HepG2 (cell line): ENCODE data around the gene CFAP61. TPM values are rescaled to one million over a fixed set of nuclear protein-coding genes. Genes with fewer than 3 reads are reported as not detected.
A peak's percentile ranks its signal among the peaks of the same experiment; 100 is the strongest.

Source experiments
- ATAC-seq: fragments of 200-7000 bp; cut with Tn5 transposase; 3 replicates; pipeline ENCODE4 v1.9.1; 2020; ENCODE audit warnings: mild to moderate bottlenecking, moderate library complexity
- BruUV-seq: library from RNA; stranded (reverse); fragments of 400-500 nt; replicated peaks from 2 replicates; lab custom pipeline; 2021; lab: Mats Ljungman, UMichigan
- CTCF ChIA-PET: fragments of 300-600 bp; formaldehyde crosslinking; extraction: SDS; loops from one replicate; lab custom pipeline; 2021; ENCODE audit warnings: low total read pairs, inconsistent platforms, low intra/inter-chr PET ratio; lab: Yijun Ruan, JAX
- POLR2A ChIA-PET: fragments of 350-600 bp; sonication (Branson Sonifier 250); formaldehyde crosslinking; loops from one replicate; lab custom pipeline; 2020; ENCODE audit warnings: antibody characterized with exemption, inconsistent platforms; lab: Yijun Ruan, JAX
- DNase-seq: peaks from one replicate; pipeline ENCODE4 v3.0.0-alpha.2; 2015; ENCODE audit warnings: low spot score
- FAIRE-seq: peaks from 3 replicates; lab custom pipeline; 2011; peaks lifted over from hg19 to GRCh38; lab: Jason Lieb, UNC
- H2AFZ ChIP-seq: one replicate; pipeline ENCODE4 v1.6.1; 2011; ENCODE audit warnings: low read length, inconsistent platforms
- H3K27ac ChIP-seq: fragments of 300-600 bp; 3 replicates; pipeline ENCODE4 v1.8.0; 2011; ENCODE audit warnings: mixed run types, mild to moderate bottlenecking, mixed read lengths, low read length, inconsistent platforms; ENCODE audit not compliant: insufficient read depth; ENCODE audit errors: extremely low read length
- H3K27me3 ChIP-seq, 2 experiments: fragments of 200-600 bp in 1 of 2; 2 replicates in 1 of 2; 3 replicates in 1 of 2; pipeline versions ENCODE4 v1.6.0 to v1.8.0; 2011; ENCODE audit warnings: low read length in 2 of 2, mild to moderate bottlenecking in 2 of 2, moderate library complexity in 2 of 2, inconsistent platforms in 1 of 2; ENCODE audit not compliant: insufficient read depth in 2 of 2, control insufficient read depth in 1 of 2
- H3K36me3 ChIP-seq, 2 experiments: fragments of 200-600 bp in 1 of 2; replicated peaks in 1 of 2; 2 replicates in 1 of 2; 3 replicates in 1 of 2; pipeline versions ENCODE4 v1.5.1 to v1.8.0; 2011; ENCODE audit warnings: low read length in 2 of 2, inconsistent platforms in 1 of 2; ENCODE audit not compliant: insufficient read depth in 2 of 2, control insufficient read depth in 1 of 2
- H3K4me1 ChIP-seq: 2 replicates; pipeline ENCODE4 v1.5.1; 2012; ENCODE audit warnings: low read length, inconsistent platforms; ENCODE audit not compliant: insufficient read depth
- H3K4me2 ChIP-seq: 2 replicates; pipeline ENCODE4 v1.6.0; 2011; ENCODE audit warnings: low read depth, low read length, inconsistent platforms
- H3K4me3 ChIP-seq, 3 experiments: fragments of 200-600 bp in 1 of 3; sonication (generic), shearing (Covaris generic) in 1 of 3; replicated peaks in 1 of 3; 2 replicates each; pipeline ENCODE4 v1.5.1; 2011 to 2016; ENCODE audit warnings: low read length in 3 of 3, inconsistent platforms in 2 of 3, low read depth in 2 of 3, mild to moderate bottlenecking in 2 of 3, control low read depth in 1 of 3, mixed read lengths in 1 of 3; ENCODE audit not compliant: insufficient read depth in 1 of 3
- H3K79me2 ChIP-seq: one replicate; pipeline ENCODE4 v1.6.1; 2011; ENCODE audit warnings: low read length, inconsistent platforms; ENCODE audit not compliant: insufficient read depth
- H3K9ac ChIP-seq: 2 replicates; pipeline ENCODE4 v1.6.0; 2011; ENCODE audit warnings: mild to moderate bottlenecking, low read depth, low read length, inconsistent platforms; ENCODE audit not compliant: insufficient read depth
- H3K9me3 ChIP-seq: 2 replicates; pipeline ENCODE4 v1.5.1; 2012; ENCODE audit warnings: mild to moderate bottlenecking, low read length
- H4K20me1 ChIP-seq: 2 replicates; pipeline ENCODE4 v1.6.0; 2011; ENCODE audit warnings: inconsistent platforms, mild to moderate bottlenecking, low read length, moderate library complexity; ENCODE audit not compliant: insufficient read depth
- AGO1 ChIP-seq: fragments of 200-400 bp; formaldehyde crosslinking; IDR thresholded peaks from 2 replicates; pipeline ENCODE4 v1.6.1; 2017; ENCODE audit warnings: mild to moderate bottlenecking, low read depth, low read length, moderate library complexity; ENCODE audit not compliant: poor library complexity, severe bottlenecking
- FOXM1 ChIP-seq: sonication (generic); formaldehyde crosslinking; IDR thresholded peaks from 2 replicates; pipeline ENCODE4 v1.5.0; 2020; ENCODE audit warnings: missing genetic modification reagents
- HDAC6 ChIP-seq: fragments of 200-600 bp; sonication (generic); IDR thresholded peaks from 2 replicates; pipeline ENCODE4 v1.7.0; 2017; ENCODE audit warnings: mild to moderate bottlenecking, antibody characterized with exemption, low read length, low read depth
- MNT ChIP-seq: fragments of 450-650 bp; IDR thresholded peaks from 2 replicates; pipeline ENCODE4 v1.6.1; 2016
- MTF2 ChIP-seq: sonication (generic); formaldehyde crosslinking; IDR thresholded peaks from 2 replicates; pipeline ENCODE4 v1.5.0; 2020; ENCODE audit warnings: missing genetic modification reagents, borderline replicate concordance
- ZNF501 ChIP-seq: sonication (generic); formaldehyde crosslinking; IDR thresholded peaks from 2 replicates; pipeline ENCODE4 v1.5.1; 2020; ENCODE audit warnings: mild to moderate bottlenecking, moderate library complexity, missing genetic modification reagents
- ZNF615 ChIP-seq: sonication (generic); formaldehyde crosslinking; IDR thresholded peaks from 2 replicates; pipeline ENCODE4 v1.5.0; 2020; ENCODE audit warnings: mild to moderate bottlenecking, missing genetic modification reagents, borderline replicate concordance
- ZNF788 ChIP-seq: sonication (generic); formaldehyde crosslinking; IDR thresholded peaks from 2 replicates; pipeline ENCODE4 v1.5.0; 2020; ENCODE audit warnings: mild to moderate bottlenecking, missing genetic modification reagents, borderline replicate concordance
- ZUFSP ChIP-seq: sonication (generic); formaldehyde crosslinking; IDR thresholded peaks from 2 replicates; pipeline ENCODE4 v1.9.0; 2021; ENCODE audit warnings: missing genetic modification reagents, mild to moderate bottlenecking, borderline replicate concordance
- WGBS: methylation state at CpG from one replicate; pipeline ENCODE4 v1.1.6; 2017; ENCODE audit warnings: low lambda C conversion rate; 5-methylcytosine and 5-hydroxymethylcytosine counted together
- in situ Hi-C: cut with HindIII; loops from 2 replicates; pipeline ENCODE4 v1.10.0; 2017; ENCODE audit warnings: low pct_unique_long_range_greater_than_20kb; ENCODE audit not compliant: extremely low pct_ligation_motif_present
- intact Hi-C: fragments of 100-400 bp; cut with micrococcal nuclease; formaldehyde crosslinking; loops from one replicate; pipeline ENCODE4 v1.10.0; 2022; ENCODE audit not compliant: unreplicated experiment
- polyA plus RNA-seq, 8 experiments: library from polyadenylated mRNA; depleted of rRNA in 3 of 8; stranded (reverse) in 7 of 8; unstranded in 1 of 8; fragments of >200 nt; fragmentation: Illumina TruSeq in 4 of 8; extraction: Trizol in 4 of 8; gene quantifications; 2 replicates each; pipeline versions ENCODE4 v1.2.1 to v1.2.3, GENCODE V29; 2011 to 2016; ENCODE audit warnings: low read depth in 4 of 8, missing spikeins in 1 of 8, mixed read lengths in 1 of 8; ENCODE audit not compliant: insufficient read depth in 1 of 8
- total RNA-seq, 5 experiments: library from RNA; depleted of rRNA; stranded (reverse); fragments of >200 nt; fragmentation: Illumina TruSeq; extraction: Trizol; gene quantifications; 2 replicates each; pipeline ENCODE4 v1.2.3, GENCODE V29; 2016; ENCODE audit warnings: low read depth in 1 of 5
- TF ChIP-seq, protein P1 (sequence below): sonication (generic); formaldehyde crosslinking; IDR thresholded peaks from 2 replicates; pipeline ENCODE4 v1.4.0; 2020; ENCODE audit warnings: missing genetic modification reagents, borderline replicate concordance

CFAP61 gene
- total and polyA plus RNA-seq, 2 of the 13 experiments (the other 11 are each of a cell fraction or from before 2014, with no cell fraction given): 0.27 TPM; not detected in 1

GRCh38 chr20:20366551-20366875, 314.2 kb downstream of the CFAP61 start:
- no TSS peak for BruUV-seq
- 21% methylated on average over 12 of the region's 19 CpGs for WGBS
- intact Hi-C loops (no loop called here), in situ Hi-C loops (no loop called here)
- H3K4me3 ChIP-seq: no peak overlapping the region
- H3K36me3 ChIP-seq: no peaks in the 10 kb centered on the region
- peaks cover 31% of the 10 kb centered on the region; the same call in 1 of the 2 replicates for H3K4me1 ChIP-seq
- H3K79me2 ChIP-seq: no peaks in the 10 kb centered on the region
- no peaks in the 10 kb centered on the region; the same call in 1 of the 2 replicates for H4K20me1 ChIP-seq
- H3K9me3 ChIP-seq: no peaks in the 10 kb centered on the region
- TF ChIP-seq MNT (no peak), FOXM1 (CRISPR knock-in tag) (no peak)
- H3K27me3 ChIP-seq: peaks cover 25 to 91% of the 10 kb centered on the region in 2 experiments
- H3K4me2 ChIP-seq: no peak overlapping the region
- ChIA-PET CTCF (no interaction called here), POLR2A (no interaction called here)
- no peak overlapping the region for H3K27ac ChIP-seq
- no peak for FAIRE-seq
- no peak for DNase-seq
- no peak overlapping the region for H2AFZ ChIP-seq
- ATAC-seq: no peak
- no peak overlapping the region for H3K9ac ChIP-seq

GRCh38 chr20:20366876-20367574, 314.7 kb downstream of the CFAP61 start:
- ATAC-seq (peak; percentile 9; the same call in 1 of the 3 replicates), DNase-seq (no peak), FAIRE-seq (no peak)
- no peaks in the 10 kb centered on the region for H3K36me3 ChIP-seq
- in situ Hi-C loops (no loop called here), intact Hi-C loops (no loop called here)
- H3K9me3 ChIP-seq: no peaks in the 10 kb centered on the region
- no peak overlapping the region for H3K9ac ChIP-seq
- ChIA-PET CTCF (no interaction called here), POLR2A (no interaction called here)
- H3K27me3 ChIP-seq: peaks cover 24 to 91% of the 10 kb centered on the region in 2 experiments
- peak overlapping the region in 1 of 3 experiments; percentile 35; a peak in 2 of 6 replicates for H3K4me3 ChIP-seq
- H3K4me1 ChIP-seq: peaks cover 31% of the 10 kb centered on the region; the same call in 1 of the 2 replicates
- H3K27ac ChIP-seq: no peak overlapping the region
- H3K79me2 ChIP-seq: no peaks in the 10 kb centered on the region
- no peaks in the 10 kb centered on the region; the same call in 1 of the 2 replicates for H4K20me1 ChIP-seq
- H3K4me2 ChIP-seq: no peak overlapping the region
- no TSS peak for BruUV-seq
- H2AFZ ChIP-seq: no peak overlapping the region
- WGBS: 16% methylated on average over 62 of the region's 63 CpGs
- TF ChIP-seq ZUFSP (no peak), HDAC6 (0 out of 2 replicates have a peak, but pooled peaks have one; percentile 43), MTF2 (peak; percentile 48; the same call in 1 of the 2 replicates), ZNF788 (no peak), AGO1 (peak; percentile 21), ZNF501 (CRISPR knock-in tag) (no peak), ZNF615 (CRISPR knock-in tag) (no peak)
- TF ChIP-seq, protein P1, sequence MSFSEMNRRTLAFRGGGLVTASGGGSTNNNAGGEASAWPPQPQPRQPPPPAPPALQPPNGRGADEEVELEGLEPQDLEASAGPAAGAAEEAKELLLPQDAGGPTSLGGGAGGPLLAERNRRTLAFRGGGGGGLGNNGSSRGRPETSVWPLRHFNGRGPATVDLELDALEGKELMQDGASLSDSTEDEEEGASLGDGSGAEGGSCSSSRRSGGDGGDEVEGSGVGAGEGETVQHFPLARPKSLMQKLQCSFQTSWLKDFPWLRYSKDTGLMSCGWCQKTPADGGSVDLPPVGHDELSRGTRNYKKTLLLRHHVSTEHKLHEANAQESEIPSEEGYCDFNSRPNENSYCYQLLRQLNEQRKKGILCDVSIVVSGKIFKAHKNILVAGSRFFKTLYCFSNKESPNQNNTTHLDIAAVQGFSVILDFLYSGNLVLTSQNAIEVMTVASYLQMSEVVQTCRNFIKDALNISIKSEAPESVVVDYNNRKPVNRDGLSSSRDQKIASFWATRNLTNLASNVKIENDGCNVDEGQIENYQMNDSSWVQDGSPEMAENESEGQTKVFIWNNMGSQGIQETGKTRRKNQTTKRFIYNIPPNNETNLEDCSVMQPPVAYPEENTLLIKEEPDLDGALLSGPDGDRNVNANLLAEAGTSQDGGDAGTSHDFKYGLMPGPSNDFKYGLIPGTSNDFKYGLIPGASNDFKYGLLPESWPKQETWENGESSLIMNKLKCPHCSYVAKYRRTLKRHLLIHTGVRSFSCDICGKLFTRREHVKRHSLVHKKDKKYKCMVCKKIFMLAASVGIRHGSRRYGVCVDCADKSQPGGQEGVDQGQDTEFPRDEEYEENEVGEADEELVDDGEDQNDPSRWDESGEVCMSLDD (CRISPR knock-in tag): 0 out of 2 replicates have a peak, but pooled peaks have one; percentile 30
